Liver (tissue), 3 donors: ENCODE measurements around the gene ABAT.
A peak's percentile ranks its signal among the peaks of the same experiment; 100 is the strongest.

Experiments
- CTCF ChIP-seq: fragments of 150-350 bp; IDR thresholded peaks from 2 replicates; pipeline ENCODE4 v1.5.1; 2017; ENCODE audit warnings: improper control_type of control experiment, low read depth, low read length; ENCODE audit not compliant: missing input control
- EGR1 ChIP-seq, 2 donors: IDR thresholded peaks; 2 replicates each; pipeline ENCODE4 v1.6.1; 2016 to 2018; ENCODE audit warnings: antibody characterized with exemption in 2 of 2, low read depth in 2 of 2
- SP1 ChIP-seq: IDR thresholded peaks from 2 replicates; pipeline ENCODE4 v1.6.1; 2018; ENCODE audit warnings: antibody characterized with exemption, mild to moderate bottlenecking
- TAF1 ChIP-seq: conservative IDR thresholded peaks from 2 replicates; pipeline ENCODE4 v1.6.1; 2016; ENCODE audit warnings: antibody characterized with exemption, mild to moderate bottlenecking
- donor health status: healthy.
- donor health status: healthy.

DNA sequence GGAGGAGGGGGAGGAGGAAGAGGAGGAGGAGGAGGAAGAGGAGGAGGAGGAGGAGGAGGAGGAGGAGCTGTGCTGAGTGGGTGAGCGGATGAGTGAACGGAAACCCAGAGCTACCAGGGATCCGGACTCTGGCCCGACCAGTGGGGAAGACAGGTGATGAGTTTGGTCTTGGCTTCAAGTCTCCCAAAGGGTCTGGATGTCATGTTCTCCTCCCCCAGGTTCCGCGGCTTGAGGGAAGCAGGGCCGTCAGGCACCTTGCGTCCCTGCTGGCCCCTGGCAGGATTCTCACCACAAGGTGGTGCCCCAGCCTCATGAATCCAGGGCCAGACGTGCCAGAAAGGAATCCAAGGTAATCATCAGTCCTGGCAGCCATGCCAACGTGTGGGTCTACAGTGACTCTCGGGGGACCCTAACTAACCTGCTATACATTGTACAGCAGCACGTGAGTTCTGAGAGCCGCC, 13.5 kb upstream of the ABAT start:
- TF ChIP-seq CTCF: peak; percentile 75
- TF ChIP-seq SP1: no peak
- no peak for TF ChIP-seq EGR1 (IDR thresholded peaks at IDR 0.05; ENCODE audit: low read depth in 2 of 2)
- no peak for TF ChIP-seq TAF1
